Skeletal muscle satellite cell (primary cell): ENCODE measurements around the gene CENPX.

Experiments
- H3K27me3 ChIP-seq: 2 replicates; pipeline ENCODE4 v1.7.0; 2013; ENCODE audit warnings: low read length; ENCODE audit not compliant: control insufficient read depth, insufficient read depth
- H3K36me3 ChIP-seq: 2 replicates; pipeline ENCODE4 v1.7.0; 2013; ENCODE audit warnings: mild to moderate bottlenecking, control low read depth, low read length; ENCODE audit not compliant: insufficient read depth
- H3K4me1 ChIP-seq: 2 replicates; pipeline ENCODE4 v1.7.0; 2013; ENCODE audit warnings: low read length; ENCODE audit not compliant: control insufficient read depth, insufficient read depth
- H3K4me2 ChIP-seq: 2 replicates; pipeline ENCODE4 v1.7.0; 2013; ENCODE audit warnings: mild to moderate bottlenecking, low read length
- H3K4me3 ChIP-seq: 2 replicates; pipeline ENCODE4 v1.7.0; 2013; ENCODE audit warnings: low read length
- H3K9ac ChIP-seq: 2 replicates; pipeline ENCODE4 v1.7.0; 2013; ENCODE audit warnings: mild to moderate bottlenecking, low read depth, low read length, moderate library complexity
- H3K9me3 ChIP-seq: replicated peaks from 2 replicates; pipeline ENCODE4 v1.7.0; 2013; ENCODE audit warnings: mild to moderate bottlenecking, control low read depth, low read length

CENPX gene

DNA sequence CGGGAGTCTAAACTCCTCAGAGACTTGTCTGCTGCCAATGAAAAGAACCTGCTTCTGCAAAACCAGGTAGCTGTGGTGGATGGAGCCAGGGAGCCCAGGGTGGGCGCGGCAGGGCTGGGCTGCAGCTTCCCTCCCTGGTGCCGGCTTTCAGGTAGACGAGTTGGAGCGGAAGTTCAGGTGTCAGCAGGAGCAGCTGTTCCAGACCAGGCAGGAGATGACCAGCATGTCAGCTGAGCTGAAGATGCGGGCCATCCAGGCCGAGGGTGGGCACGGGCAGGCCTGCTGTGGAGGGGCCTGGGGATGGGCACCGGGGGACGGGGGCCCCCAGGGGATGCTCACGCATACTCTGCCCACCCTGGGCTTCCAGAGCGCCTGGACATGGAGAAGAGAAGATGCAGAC is 5.6 kb upstream of the CENPX start:
- H3K9ac ChIP-seq, result no peak overlapping the region
- no peaks in the 10 kb centered on the region for H3K9me3 ChIP-seq
- peaks cover 23% of the 10 kb centered on the region for H3K4me1 ChIP-seq
- H3K27me3 ChIP-seq, result no peaks in the 10 kb centered on the region
- no peaks in the 10 kb centered on the region for H3K36me3 ChIP-seq
- no peak overlapping the region for H3K4me3 ChIP-seq
- no peak overlapping the region for H3K4me2 ChIP-seq

DNA sequence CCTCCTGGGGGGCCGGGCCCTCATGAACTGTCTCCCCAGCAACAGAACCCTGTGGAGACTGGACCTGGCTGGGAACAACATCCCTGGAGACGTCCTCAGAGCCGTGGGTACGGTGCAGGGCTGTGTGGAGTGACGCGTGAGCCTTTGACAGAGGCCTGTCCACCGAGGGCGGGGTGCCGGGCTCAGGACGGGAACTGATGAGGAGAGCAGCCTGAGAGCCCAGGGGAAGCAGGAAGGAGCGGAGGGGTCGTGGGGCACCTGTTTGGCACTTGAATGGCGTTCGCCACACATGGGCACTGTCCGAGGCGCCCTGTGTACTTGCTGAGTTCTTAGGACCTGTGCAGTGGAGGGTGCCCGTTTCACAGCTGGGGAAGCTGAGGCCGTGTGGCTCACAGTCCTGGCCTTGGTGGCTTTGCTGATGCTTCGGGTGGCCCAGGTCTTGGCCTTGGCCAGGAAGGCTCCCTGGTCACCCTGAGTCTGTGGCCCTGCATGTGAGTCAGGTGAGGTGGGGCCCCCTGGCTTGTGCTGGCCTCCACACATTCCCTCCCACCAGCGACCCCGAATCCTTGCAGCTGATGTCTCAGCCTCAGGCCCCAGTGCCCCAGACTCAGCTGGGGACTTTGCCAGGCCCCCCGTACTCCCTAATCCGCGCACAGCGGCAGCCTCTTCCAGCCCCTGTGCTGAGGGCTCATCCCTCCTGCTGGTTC is 2.9 kb upstream of the CENPX start:
- no peak overlapping the region for H3K9ac ChIP-seq

DNA sequence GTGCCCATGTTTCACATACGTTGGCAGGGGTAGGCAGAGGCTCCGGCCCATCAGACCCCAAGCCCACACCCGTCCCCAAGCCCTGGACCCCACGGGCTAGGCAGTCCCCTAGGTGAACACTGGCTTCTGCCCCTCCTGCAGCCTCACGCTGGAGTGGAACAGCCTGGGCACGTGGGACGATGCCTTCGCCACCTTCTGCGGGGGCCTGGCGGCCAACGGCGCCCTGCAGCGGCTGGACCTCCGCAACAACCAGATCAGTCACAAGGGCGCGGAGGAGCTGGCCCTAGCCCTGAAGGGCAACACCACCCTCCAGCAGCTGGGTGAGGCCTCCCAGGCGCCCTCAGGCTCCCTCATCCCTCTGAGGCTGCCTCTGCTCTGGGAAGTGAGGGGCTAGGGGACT is 2.2 kb upstream of the CENPX start:
- Histone ChIP-seq H3K27me3 (no peaks in the 10 kb centered on the region), H3K4me2 (no peak overlapping the region), H3K4me3 (no peak overlapping the region), H3K4me1 (peaks cover 25% of the 10 kb centered on the region), H3K9ac (no peak overlapping the region), H3K36me3 (no peaks in the 10 kb centered on the region), H3K9me3 (no peaks in the 10 kb centered on the region)

More for the DNA sequence above, 2.9 kb upstream of the CENPX start:
- Histone ChIP-seq H3K4me3 (no peak overlapping the region), H3K4me2 (no peak overlapping the region), H3K36me3 (no peaks in the 10 kb centered on the region), H3K27me3 (no peaks in the 10 kb centered on the region), H3K9me3 (no peaks in the 10 kb centered on the region), H3K4me1 (peaks cover 28% of the 10 kb centered on the region)

DNA sequence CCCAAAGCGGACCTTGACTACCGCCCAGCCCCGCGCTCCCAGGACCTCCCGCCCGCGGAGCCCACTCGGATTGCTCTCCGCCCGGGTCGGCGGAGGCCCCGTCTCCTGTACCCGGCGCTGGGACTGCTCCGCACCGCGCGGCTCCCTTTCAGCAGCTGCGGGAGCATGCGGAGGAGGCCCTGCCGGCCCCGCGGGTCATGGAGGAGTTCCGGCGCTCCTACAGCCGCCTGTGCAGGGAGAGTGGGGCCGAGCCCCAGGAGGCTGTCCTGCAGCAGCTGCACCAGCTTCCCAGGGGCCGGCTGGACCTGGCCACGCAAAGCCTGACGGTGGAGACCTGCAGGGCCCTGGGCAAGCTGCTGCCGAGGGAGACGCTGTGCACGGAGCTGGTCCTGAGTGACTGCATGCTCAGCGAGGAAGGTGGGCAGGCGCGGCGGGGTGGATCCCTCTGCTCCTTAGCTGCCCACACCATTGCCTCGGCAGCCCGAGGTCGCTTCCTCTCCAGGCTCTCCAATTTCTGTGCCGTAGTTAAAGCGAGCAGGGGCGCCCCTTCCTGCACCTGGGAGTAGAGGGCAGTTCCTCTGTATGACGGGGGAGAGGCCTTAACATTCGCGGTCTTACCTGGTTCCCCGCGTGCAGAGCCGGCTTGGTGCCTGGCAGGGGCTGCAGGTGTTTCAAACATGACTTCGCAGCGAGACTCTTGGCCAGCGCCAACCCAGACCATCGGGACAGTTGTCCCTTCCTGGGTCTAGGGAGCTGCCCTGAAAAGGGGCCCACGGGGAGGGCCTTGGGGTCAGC is 966 bp upstream of the CENPX start:
- Histone ChIP-seq H3K9ac (peak overlapping the region; percentile 77), H3K9me3 (no peaks in the 10 kb centered on the region), H3K4me3 (peak overlapping the region; percentile 90), H3K4me1 (peaks cover 25% of the 10 kb centered on the region), H3K36me3 (peaks cover 6% of the 10 kb centered on the region), H3K4me2 (peak overlapping the region; percentile 100), H3K27me3 (no peaks in the 10 kb centered on the region)

DNA sequence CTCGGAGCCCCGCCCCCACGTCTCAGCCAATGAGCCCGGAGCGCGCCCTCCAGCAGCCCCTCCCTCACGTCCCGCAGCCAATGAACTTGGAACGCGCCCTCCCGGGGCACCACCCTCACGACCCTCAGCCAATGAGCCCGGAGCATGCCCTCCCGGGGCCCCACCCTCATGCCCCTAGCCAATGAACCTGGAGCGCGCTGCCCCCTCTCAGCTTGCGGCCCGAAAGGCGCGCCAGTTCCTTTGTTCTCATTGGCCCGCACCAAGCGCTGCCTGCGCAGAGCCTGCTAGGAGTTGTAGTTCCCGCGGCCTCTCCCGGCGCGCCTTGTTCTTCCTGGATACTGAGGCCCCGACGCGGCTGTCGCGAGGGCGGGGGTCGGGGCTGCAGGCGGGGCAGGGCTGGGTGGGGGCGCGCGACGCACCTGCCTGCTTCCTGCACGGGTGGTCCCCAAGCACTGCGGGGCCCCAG is 336 bp upstream of the CENPX start, which contains the start of gene LRRC45:
LRRC45 (plus strand) TSS at position 325 of the 466 bp plus-strand sequence. CDS start 339 bp downstream, outside the sequence.
- Histone ChIP-seq H3K4me1 (peaks cover 25% of the 10 kb centered on the region), H3K9ac (peak within 1 kb of the TSS; percentile 87), H3K27me3 (no peaks in the 10 kb centered on the region), H3K36me3 (peaks cover 8% of the 10 kb centered on the region), H3K9me3 (no peaks in the 10 kb centered on the region), H3K4me3 (peak within 1 kb of the TSS; percentile 96), H3K4me2 (peak within 1 kb of the TSS; percentile 100)

DNA sequence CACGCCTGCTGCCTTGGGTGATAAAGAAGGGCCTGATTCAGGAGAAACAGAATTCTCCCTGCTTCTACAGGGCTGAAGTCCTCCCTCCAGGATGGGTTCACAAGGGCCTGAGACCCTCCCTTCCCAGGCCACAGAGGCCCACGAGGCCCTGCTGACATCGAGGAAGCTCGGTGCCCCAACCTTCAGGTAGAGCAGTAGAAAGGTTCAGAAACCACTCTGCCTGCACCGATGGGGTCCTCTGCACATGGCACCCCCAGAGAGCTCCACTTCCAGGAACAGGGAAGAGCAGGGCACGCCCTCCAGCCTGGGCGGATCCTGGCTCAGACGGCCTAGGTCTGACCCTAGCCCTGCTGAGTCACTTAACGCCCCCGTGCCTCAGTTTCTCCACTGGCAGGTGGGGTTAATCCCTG is 773 bp downstream of the CENPX start:
- peaks cover 25% of the 10 kb centered on the region for H3K4me1 ChIP-seq
- peaks cover 8% of the 10 kb centered on the region for H3K36me3 ChIP-seq
- no peaks in the 10 kb centered on the region for H3K27me3 ChIP-seq
- peak overlapping the region; percentile 92 for H3K4me2 ChIP-seq
- peak overlapping the region; percentile 96 for H3K4me3 ChIP-seq
- peak overlapping the region; percentile 87 for H3K9ac ChIP-seq
- H3K9me3 ChIP-seq, result no peaks in the 10 kb centered on the region

DNA sequence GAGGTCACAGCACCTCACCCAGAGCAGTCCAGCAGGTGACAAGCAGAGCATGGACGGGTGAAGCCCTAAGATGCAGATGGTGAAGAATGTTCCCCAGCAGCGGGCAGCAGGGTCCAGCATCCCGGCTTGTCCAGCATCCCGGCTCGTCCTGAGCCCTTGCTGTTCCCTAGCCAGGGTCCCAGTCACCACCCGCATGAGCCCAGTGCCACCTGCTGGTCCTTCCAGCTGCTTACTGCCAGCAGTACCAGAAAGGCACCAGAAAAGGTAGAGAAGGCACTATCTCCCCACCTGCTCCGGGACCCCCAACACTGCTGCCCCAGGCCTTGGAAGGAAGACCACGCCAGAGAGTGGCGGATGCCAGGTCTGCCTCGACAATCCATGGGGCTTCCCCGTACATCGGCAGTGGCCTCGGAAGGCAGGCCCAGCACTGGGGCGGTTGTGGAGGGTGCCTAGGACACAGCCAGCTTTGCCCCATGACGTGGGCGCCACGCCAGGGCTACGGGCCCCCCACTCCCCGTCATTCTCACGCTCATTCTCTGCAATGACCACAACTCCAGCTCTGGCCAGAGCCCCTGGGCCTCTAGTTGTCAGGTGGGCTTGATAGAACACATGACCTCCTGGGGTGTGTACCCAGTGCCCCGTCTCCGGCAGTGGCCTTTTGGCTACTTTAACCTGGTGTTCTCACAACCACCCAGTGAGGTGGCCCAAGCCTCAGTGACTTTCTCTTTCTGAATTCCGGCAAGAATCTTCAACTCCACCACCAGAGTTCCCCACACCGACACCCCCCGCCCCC is 1.4 kb downstream of the CENPX start:
- Histone ChIP-seq H3K36me3 (peaks cover 8% of the 10 kb centered on the region), H3K9ac (peak overlapping the region; percentile 87), H3K4me1 (peaks cover 25% of the 10 kb centered on the region), H3K9me3 (no peaks in the 10 kb centered on the region), H3K4me3 (peak overlapping the region; percentile 96), H3K4me2 (peak overlapping the region; percentile 92), H3K27me3 (no peaks in the 10 kb centered on the region)

DNA sequence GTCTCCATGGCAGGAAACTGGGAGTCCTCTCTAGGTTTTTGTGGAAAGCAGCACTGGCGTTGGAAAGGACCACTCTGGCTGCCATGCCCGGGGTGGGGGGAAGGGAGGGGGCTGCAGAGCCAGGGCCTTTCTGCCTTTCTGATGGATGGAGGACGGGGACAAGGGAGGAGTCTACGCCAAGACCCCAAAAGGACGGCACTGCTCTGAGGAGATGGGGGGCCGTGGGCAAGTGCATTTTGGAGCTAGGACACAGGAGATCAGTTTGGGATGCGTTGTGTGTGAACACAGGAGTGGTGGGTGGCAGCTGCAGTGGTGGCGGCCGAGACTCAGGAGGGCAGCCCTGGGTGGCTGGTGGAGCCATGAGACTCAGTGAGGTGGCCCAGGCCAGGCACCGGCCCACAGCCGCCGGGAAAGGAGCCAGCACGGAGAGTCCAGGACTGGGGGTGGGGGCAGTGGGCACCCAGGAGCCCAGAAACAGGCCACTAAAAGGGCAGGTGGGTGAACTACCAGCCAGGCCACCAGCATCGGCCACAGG is 2.0 kb downstream of the CENPX start:
- Histone ChIP-seq H3K4me3 (no peak overlapping the region), H3K4me2 (peak overlapping the region; percentile 92), H3K4me1 (peaks cover 25% of the 10 kb centered on the region), H3K9ac (no peak overlapping the region), H3K36me3 (peaks cover 8% of the 10 kb centered on the region), H3K9me3 (no peaks in the 10 kb centered on the region), H3K27me3 (no peaks in the 10 kb centered on the region)

DNA sequence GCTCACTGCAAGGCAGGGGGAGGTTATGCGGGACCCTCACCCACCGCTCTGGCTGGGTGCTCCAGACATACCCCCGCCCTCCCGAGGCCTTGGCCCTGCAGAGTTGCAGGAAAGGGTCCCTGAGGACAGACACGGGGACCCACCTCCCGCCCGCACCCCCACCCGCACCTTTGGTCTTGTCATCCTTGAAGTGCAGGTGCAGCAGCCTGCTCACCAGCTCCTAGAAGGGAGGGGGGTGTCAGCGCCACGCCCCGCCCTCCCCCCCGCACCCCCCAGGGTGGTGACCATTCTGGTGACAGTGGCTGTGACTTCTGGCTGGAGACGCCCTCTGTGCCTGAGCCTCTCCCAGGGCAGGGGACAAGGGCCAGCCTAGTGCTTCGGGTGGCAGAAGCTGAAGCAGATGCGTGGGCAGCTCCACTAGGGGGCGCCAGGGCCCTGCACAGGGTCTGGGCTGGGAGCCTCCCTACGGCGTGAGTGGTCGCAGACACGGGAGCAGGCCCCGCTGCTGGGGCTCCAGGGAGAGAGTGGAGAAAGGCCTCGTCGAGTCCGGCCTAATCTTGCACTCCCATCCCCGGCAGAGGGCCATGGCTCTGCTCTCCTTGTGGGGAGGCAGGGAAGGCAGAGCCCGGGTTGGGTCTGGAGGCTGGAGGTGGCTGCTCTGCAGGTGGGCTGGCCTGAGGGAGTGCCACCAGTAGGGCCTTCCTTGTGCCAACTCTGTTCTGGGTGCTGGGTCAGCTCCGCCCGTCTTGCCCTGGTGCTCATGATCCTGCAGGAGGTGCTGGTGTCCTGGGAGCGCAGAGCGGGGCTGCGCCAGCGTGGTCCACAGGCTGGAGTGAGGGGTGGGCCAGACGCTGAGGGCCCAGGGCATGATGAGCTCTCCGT is 2.7 kb downstream of the CENPX start:
- no peak overlapping the region for H3K4me3 ChIP-seq
- no peak overlapping the region for H3K9ac ChIP-seq
- H3K27me3 ChIP-seq, result no peaks in the 10 kb centered on the region
- peaks cover 25% of the 10 kb centered on the region for H3K4me1 ChIP-seq
- H3K4me2 ChIP-seq, result no peak overlapping the region
- H3K9me3 ChIP-seq, result no peaks in the 10 kb centered on the region
- H3K36me3 ChIP-seq, result peaks cover 8% of the 10 kb centered on the region

DNA sequence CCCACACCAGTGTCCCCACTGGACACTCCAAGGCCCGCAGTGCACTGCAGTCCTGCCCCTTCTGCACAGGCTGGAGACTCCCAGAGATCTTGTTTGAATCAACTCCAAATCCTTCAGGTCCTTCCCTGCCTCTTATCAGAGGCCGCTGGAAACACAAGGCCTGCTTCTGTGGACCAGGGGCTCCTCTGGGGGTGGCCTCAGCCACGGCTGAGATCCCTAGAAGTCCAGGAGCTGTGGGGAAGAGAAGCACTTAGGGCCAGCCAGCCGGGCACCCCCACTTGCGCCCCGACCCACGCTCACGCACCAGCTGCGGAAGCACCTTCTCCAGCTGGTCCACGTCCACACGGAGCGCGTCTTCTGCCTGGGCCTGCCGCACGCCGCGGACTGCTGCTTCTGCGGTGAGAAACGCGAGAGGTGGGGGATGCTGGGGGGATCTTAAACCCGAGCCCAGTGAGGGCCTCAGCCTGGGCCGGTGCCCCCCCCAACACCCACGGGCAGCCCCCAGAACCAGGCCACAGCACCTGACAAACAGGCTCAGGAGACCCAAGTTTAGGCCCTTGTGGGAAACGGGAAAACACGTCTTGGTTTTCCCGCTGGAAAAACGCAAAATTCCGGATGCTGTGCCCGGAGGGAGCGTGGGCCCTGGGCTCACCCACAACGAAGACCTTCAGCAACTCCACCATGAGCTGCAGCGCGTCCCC is 3.5 kb downstream of the CENPX start:
- Histone ChIP-seq H3K4me3 (no peak overlapping the region), H3K4me1 (peaks cover 22% of the 10 kb centered on the region), H3K4me2 (no peak overlapping the region), H3K9me3 (no peaks in the 10 kb centered on the region), H3K27me3 (no peaks in the 10 kb centered on the region), H3K36me3 (peaks cover 8% of the 10 kb centered on the region), H3K9ac (no peak overlapping the region)
